NCI-H2081 (cell line): ENCODE data around the gene EPS8L3.
"Not testable (repeated sequence)": the region's sequence is repeated elsewhere in the genome, so short reads cannot be mapped to it uniquely, and the experiment has no call there.

Experiments
- DNase-seq, 2 experiments: peaks; one replicate each; lab custom pipeline; 2025; lab: John Stamatoyannopoulos, UW

EPS8L3 gene

GRCh38 chr1:109764561-109765482 lies 1.1 kb upstream of the EPS8L3 start:
- DNase-seq = no peak

- no peak for DNase-seq
These were observed 690 bp downstream of the EPS8L3 start for GRCh38 chr1:109762821-109763645.

- no peak for DNase-seq
These were observed 1.6 kb downstream of the EPS8L3 start for GRCh38 chr1:109762039-109762585.

- DNase-seq = no peak
These were observed 2.3 kb downstream of the EPS8L3 start for GRCh38 chr1:109761227-109762038.

GRCh38 chr1:109760581-109761226 lies 3.0 kb downstream of the EPS8L3 start:
- DNase-seq = no peak

- no peak for DNase-seq
These were observed 4.0 kb downstream of the EPS8L3 start for GRCh38 chr1:109759513-109760334.

GRCh38 chr1:109757936-109758786 lies 5.6 kb downstream of the EPS8L3 start:
- DNase-seq = no peak

GRCh38 chr1:109756848-109757521 lies 6.7 kb downstream of the EPS8L3 start:
- no peak for DNase-seq

GRCh38 chr1:109756325-109756724 lies 7.4 kb downstream of the EPS8L3 start:
- DNase-seq = not testable (repeated sequence)

GRCh38 chr1:109754738-109755137 lies 9.0 kb downstream of the EPS8L3 start:
- DNase-seq = no peak

- no peak for DNase-seq
These were observed 12.0 kb downstream of the EPS8L3 start for GRCh38 chr1:109751531-109752260.

- DNase-seq = no peak
These were observed 12.8 kb downstream of the EPS8L3 start for GRCh38 chr1:109750920-109751319.

- DNase-seq = no peak
These were observed 13.4 kb downstream of the EPS8L3 start for GRCh38 chr1:109750241-109750882.

GRCh38 chr1:109749221-109749620 lies 14.5 kb downstream of the EPS8L3 start:
- no peak for DNase-seq

- not testable (repeated sequence) for DNase-seq
These were observed 15.4 kb downstream of the EPS8L3 start for GRCh38 chr1:109748311-109748710.

GRCh38 chr1:109740615-109741373 lies 22.9 kb downstream of the EPS8L3 start, which contains the start of gene GSTM3:
TSS of gene GSTM3 (minus strand) at chr1:109741038. CDS start at chr1:109740287, 751 bp downstream.
- DNase-seq = no peak
